ENCODE data around the gene LEPR.
"Not testable (repeated sequence)": the region's sequence is repeated elsewhere in the genome, so short reads cannot be mapped to it uniquely, and the experiment has no call there.

LEPR gene

DNA sequence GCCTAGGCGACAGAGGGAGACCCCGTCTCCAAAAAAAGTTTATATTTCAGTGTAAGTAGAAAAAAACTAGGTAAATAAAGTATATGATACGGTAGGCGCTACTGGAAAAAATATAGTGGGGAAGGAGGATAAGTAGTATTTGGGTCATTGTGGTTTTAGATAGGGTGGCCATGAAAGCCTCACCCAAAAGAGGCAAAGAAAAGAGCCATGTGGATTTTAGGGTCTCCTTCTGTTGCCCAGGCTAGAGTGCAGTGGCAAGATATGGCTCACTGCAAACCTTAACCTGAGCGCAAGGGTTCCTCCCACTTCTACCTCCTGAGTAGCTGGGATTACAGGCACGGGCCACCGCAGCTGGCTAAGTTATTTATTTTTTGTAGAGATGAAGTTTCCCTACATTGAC, 17.1 kb downstream of the LEPR start:
- no peak for DNase-seq

DNA sequence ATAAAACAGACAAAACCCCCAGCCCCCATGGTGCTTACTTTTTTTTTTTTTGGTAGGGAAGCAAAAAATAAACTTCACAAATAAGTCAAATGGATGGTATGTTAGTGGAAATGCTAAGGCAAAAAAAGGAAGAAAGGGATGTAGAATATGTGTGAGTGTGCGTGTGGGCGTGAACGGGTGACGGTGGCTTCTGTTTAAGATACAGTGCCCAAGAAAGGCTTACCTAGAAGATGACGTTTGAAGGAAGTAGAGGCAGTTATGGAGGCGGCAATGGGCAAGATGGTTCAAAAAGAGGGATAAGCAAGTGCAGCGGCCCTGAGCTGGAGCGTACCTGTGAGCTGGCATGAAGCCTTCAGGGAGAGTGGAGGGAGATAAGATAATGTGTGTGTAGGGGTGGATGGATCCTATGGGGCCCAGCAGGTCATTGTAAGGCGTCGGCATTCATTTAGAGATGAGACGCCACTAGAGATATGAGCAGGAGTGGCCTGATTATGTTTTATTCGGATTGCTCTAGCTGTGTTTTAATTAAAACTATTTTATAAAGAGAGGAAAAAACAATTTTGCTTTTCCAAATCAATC, 19.9 kb downstream of the LEPR start:
- no peak for DNase-seq

DNA sequence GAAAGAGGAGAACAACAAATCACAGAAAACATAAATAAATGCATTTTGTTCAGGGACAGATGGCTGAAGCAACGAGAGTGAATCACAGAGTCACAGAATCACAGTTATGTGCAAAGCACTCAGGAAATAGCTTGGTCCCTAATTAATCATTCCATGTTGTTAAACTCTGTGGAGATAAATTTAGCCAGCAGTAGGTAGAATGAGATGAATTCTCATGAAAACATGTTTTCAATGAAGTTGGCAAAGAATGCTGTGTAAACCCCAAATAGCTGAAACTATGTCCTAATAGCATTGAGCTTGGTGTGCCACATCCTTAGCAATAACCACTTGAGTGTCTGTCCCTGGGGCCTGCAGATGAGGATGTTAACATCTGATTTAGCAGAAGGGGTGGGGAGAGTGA, 20.4 kb downstream of the LEPR start:
- DNase-seq: no peak

DNA sequence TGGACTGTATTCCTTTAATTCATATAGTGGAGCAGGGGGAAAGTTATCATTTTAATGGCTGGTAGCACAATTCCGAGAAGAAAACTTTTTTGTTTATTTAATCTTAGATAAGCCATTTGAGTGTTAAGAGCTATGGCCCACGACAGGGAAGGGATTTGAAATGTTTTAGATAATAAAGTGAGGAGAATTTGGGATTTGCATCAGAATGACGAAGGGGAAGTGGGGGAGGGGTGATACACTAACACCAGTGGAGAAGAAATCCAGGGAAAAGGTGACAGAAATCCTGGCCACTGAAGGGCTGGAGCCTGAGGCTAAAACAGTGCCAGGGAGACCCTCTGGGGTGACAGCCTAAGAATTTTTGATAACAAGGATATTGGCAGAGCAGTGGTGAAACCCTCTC, 21.0 kb downstream of the LEPR start:
- DNase-seq: no peak

DNA sequence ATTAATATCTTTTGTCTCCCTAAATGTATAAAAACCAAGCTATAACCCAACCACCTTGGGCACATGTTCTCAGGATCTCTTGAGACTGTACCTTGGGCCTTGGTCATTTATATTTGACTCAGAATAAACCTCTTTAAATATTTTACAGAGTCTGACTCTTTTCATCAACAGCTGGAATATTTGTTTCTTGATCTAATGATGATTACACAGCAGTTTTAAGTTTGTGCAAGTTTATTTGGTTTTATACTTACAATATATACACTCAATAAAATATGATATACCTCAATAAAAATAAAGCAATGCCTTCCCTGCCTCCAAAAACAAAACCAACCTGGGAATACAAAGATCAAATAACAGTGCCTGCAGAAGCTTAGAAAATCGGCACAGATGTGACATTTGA, 22.0 kb downstream of the LEPR start:
- no peak for DNase-seq

DNA sequence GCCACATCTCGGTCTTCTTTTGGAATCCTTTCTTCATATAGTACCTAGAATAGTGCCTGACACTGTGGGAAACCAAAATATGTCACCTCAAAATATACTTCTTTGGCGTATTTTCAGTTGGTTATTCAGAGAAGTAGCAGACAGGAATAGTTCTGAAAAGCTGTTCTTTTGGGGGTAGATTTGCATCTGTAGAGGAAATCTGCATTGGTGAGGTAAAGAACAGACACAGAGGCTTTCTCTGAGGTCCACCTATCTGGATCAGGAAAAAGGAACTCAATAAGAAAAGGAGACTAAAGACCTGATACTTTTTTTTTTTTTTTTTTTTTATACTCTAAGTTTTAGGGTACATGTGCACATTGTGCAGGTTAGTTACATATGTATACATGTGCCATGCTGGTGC, 23.2 kb downstream of the LEPR start:
- DNase-seq: no peak

DNA sequence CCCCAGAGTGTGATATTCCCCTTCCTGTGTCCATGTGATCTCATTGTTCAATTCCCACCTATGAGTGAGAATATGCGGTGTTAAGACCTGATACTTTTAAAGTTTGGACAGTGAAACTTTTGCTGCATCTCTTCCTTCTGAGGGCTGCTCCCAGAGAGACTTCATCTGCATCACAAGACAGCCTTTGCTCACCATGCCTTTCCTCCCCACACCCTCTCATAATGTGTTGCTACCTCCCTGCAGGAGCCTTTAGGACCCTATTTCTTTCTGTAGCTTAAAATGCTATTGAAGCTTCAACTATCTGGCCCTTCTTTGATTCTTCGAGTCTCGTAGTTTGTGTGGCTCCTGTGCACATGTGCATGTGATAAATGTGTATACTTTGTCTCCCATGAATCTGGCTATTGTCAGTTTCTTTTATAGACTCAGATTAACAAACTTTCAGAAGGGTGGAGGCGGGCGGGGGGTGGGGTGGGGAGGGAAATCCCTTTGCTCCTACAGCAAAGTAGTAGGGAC, 23.7 kb downstream of the LEPR start:
- DNase-seq: no peak

DNA sequence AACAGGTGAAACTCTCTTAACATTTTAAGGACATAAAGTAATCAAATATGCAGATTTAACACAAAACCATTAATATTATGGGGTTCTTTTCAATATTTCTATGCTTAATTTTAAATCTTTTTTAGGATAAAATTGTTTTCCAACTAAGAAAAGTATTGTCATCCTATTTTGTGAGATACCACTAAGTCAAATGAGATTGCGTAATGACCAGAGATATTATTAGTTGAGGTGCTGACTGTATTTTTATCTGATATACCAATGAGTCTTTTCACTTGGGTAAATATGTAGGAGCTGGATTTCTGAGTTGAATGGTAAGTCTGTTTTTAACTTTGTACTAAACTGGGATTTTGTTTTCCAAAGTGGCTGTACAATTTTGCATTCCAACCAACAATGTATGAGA, 25.4 kb downstream of the LEPR start:
- DNase-seq: no peak

DNA sequence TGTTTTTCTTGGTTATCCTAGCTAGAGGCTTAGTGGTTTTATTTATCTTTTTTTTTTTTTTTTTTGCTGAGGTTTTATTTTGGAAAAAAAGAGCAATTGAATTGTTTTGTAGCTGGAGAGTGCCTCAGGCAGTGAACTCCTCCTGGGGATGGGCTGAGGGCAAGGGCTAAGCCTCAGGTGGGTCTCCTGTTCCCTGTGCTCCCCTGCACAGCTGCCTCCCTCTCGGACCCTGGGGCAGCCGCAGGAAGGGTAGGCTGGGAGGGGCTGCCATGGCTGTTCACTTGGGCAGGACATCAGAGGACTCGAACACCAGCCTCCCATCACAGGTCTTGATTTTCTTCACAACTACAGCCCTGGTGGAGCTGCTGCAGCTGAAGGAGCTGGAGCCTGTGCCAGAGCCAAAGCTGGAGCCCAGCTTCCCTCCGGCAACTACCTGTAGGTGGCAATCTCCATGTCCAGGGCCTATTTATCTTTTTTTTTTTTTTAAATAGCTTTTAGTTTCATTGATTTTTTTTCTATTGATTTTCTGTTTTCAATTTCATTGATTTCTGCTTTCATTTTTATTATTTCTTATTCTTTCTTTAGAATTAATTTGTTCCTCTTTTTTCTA, 28.9 kb downstream of the LEPR start:
- no peak for DNase-seq

DNA sequence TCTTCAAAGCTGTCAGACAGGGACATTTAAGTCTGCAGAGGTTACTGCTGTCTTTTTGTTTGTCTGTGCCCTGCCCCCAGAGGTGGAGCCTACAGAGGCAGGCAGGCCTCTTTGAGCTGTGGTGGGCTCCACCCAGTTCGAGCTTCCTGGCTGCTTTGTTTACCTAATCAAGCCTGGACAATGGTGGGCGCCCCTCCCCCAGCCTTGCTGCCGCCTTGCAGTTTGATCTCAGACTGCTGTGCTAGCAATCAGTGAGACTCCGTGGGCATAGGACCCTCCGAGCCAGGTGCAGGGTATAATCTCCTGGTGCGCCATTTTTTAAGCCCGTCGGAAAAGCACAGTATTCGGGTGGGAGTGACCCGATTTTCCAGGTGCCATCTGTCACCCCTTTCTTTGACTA, 35.2 kb downstream of the LEPR start:
- not testable (repeated sequence) for DNase-seq

DNA sequence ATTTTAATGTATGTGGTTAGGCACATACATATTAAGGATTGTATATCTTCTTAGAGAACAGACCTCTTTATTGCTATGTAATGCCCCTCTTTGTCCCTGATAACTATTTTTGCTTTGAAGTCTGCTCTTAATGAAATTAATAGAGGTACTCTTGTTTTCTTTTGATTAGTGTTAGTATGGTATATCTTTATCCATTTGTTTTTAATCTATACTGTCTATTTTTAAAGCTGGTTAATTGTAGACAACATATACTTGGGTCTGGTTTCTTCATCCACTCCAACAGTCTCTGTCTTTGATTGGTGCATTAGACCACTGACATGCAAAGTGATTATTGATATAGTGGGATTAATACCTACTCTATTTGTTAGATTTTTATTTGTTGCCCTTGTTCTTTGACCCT, 36.0 kb downstream of the LEPR start:
- DNase-seq: no peak

DNA sequence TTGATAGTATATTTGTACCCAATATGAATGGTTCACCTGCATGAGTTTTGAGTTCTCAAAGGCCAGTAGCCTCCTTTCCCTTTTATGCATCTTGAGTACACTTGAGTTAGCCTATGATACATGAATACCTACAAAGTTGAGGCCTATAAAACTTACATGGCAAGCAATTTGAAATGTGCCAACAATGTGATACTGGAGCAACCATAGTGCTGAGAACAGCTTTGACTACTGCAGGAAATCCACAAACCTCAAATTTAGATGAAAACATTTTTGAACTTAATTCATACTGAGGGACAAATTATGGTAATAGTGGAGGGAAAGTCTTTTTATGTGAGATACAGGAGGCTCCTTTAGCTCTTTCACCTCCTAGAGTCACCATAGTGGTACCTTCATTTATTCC, 37.4 kb downstream of the LEPR start:
- DNase-seq: no peak

DNA sequence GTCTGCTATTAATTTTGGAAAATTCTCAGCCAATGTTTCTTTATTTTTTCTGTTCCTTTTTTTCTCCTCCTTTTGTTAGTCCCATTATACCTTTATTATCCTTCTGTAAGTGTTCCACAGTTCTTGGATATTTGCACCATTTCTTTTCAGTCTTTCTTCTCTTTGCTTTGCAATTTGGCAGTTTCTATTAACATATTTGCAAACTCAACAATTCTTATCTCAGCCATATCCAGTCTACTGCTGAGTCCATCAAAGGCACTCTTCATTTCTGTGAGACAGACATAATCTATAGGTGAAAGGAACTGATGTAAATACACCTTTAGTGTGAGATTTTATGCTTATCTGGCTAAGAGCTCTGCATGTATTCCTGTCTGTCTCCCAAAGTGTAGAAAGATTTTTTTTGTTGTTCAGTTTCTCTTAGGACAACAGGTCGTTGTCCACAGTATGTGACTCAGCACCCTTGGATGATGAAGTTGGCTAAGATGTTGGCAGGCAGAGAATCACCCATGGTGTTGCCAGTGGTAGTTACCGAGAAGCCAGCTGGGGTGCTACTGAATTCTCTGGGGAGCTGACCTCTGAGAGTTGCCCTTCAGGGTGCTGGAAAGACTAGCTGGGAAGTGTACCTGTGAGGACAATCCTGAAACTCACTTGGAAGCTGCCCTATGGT, 38.4 kb downstream of the LEPR start:
- DNase-seq: no peak

DNA sequence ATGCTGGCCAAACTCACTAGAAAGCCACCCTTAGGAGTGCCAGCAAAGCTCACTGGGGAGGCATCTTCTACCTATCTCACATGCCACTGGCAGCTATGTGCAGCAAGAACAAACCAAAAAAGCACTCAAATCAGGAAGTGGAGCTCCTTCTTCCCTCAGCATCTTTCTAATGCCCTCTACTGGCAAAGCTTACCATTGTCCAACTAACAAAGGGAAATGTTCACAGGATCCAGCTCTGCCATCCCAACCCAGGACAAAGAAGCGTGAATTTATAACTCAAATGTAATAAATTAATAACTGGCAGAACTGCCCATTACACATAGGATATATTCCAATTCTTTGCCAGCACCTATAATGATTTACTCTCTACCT, 38.9 kb downstream of the LEPR start:
- DNase-seq: peak in 1 of 2 experiments; percentile 28

DNA sequence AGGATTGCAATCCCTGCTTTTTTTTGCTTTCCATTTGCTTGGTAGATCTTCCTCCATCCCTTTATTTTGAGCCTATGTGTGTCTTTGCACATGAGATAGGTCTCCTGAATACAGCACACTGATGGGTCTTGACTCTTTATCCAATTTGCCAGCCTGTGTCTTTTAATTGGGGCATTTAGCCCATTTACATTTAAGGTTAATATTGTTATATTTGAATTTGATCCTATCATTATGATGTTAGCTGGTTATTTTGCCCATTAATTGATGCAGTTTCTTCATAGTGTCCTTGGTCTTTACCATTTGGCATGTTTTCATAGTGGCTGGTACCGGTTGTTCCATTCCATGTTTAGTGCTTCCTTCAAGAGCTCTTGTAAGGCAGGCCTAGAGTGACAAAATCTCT, 45.4 kb downstream of the LEPR start:
- DNase-seq: not testable (repeated sequence)

DNA sequence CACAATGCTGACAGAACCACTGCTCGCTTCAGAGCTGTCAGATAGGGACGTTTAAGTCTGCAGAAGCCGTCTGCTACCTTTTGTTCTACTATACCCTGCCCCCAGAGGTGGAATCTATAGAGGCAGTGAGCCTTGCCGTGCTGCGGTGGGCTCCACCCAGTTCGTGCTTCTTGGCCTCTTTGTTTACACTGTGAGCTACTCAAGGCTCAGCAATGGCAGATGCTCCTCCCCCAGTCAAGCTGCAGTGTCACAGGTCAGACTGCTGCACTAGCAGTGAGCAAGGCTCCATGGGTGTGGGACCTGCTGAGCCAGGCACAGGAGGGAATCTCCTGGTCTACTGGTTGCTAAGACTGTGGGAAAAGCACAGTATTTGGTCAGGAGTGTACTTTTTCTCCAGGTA, 47.1 kb downstream of the LEPR start:
- peak; percentile 76 to 77 for DNase-seq

DNA sequence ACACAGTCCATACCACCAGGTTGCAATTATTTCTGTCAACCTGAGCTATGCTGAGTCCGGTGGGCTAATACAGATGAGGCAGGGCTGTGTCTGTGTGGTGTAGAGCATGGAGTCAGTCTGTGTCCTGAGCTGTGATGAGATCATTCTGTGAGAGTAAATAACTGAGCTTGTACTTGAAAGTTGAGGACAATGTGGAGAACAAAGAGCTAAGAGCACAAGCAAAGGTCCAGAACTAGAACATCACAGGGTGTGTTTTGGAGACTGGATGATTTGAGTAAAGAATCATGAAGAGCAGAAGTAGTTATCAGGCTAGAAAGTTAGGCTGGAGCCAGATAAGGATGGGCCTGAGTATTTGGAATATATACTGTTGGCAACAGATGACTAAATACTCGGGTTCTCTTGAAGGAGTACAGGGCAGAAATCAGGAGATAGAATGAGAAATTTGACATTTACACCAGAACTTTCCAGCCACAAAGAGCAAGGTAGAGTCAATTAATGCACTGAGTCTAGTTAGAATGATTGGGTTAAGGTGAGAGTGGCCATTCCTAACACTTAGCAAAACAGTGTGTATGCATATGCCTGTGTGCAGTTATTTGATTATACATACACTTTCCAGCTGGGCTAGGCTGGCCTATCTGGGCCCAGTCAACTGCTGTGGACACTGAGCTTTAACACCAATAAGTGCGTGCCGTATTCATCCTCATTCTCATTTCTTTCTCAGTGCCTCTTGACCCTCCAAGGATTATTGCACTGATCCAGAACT, 48.8 kb downstream of the LEPR start:
- peak in 1 of 2 experiments; percentile 12 for DNase-seq

DNA sequence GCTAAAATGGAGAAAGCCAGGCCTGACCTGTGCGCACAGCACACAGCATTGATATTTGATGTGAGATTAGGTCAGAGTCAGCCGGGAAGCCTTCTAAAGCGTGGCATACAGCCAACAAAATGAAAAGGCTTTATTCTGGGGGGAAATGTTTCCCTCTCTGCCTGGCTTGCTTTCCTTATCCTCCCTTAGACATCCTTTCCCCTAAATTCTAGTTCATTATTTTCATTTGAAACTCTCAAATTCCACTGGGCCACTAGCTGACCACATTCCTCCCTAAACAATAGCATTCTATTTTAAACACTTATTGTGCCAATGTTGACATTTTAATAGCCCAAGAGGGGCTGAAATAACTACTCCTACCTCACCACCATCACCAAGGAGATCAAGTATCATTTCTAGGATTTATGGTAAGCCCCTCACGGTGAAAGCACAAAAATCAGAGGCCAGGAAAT, 49.4 kb downstream of the LEPR start:
- no peak for DNase-seq

All from NCI-H526 (cell line).